Measurements from ENCODE around the gene TTC33. TPM values are rescaled to one million over a fixed set of nuclear protein-coding genes. Genes with fewer than 3 reads are reported as not detected.
A peak's percentile ranks its signal among the peaks of the same experiment; 100 is the strongest.

TTC33 gene
- total RNA-seq, 4 donors from 2014 or later: 6.4 to 67.3 (median 17.4) TPM

DNA sequence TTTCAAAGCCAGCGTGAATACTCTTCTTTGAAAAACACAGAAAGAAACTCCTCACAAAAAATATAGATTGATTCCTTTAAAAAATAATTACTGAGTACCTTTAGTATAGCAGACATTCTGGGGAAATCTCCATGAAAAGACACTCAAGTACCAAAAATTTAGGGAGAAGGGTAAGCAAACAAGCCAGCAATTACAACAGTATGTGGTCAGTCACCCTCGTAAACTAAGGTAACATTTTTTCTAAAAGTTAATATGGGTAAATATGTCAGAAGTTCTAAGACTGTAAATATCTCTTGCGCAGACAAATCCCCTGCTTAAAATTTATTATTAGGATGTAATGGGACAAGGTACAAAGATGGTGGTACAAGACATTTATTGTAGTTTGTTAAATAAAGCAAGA, 178.0 kb downstream of the TTC33 start:
- DNase-seq: no peak
- 89 to 90% methylated on average over 3 of the region's 3 CpGs for whole genome bisulfite sequencing, 2 donors (ENCODE audit: low coverage in 1 of 2)
- Histone ChIP-seq H3K9me3 (no peaks in the 10 kb centered on the region), H3K27me3 (no peaks in the 10 kb centered on the region), H3K4me3 (no peak overlapping the region), H3K27ac (no peak overlapping the region), H3K36me3 (no peaks in the 10 kb centered on the region), H3K4me1 (no peaks in the 10 kb centered on the region)
- TF ChIP-seq POLR2AphosphoS5 (IDR thresholded peaks at IDR 0.05): no peak
- TF ChIP-seq POLR2A (IDR thresholded peaks at IDR 0.05): no peak
- TF ChIP-seq EP300 (IDR thresholded peaks at IDR 0.05; ENCODE audit: low read depth): no peak
- TF ChIP-seq, protein P1, sequence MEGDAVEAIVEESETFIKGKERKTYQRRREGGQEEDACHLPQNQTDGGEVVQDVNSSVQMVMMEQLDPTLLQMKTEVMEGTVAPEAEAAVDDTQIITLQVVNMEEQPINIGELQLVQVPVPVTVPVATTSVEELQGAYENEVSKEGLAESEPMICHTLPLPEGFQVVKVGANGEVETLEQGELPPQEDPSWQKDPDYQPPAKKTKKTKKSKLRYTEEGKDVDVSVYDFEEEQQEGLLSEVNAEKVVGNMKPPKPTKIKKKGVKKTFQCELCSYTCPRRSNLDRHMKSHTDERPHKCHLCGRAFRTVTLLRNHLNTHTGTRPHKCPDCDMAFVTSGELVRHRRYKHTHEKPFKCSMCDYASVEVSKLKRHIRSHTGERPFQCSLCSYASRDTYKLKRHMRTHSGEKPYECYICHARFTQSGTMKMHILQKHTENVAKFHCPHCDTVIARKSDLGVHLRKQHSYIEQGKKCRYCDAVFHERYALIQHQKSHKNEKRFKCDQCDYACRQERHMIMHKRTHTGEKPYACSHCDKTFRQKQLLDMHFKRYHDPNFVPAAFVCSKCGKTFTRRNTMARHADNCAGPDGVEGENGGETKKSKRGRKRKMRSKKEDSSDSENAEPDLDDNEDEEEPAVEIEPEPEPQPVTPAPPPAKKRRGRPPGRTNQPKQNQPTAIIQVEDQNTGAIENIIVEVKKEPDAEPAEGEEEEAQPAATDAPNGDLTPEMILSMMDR (IDR thresholded peaks at IDR 0.05): no peak
- intact Hi-C loops (cut with DNase I; ENCODE audit: low total_unique reads) (no loop called here), in situ Hi-C loops (cut with MboI; ENCODE audit: low pct_ligation_motif_present in 1 of 4, low pct_unique_long_range_greater_than_20kb in 1 of 4, low sequenced_read_pairs in 3 of 4) (no loop called here)

DNA sequence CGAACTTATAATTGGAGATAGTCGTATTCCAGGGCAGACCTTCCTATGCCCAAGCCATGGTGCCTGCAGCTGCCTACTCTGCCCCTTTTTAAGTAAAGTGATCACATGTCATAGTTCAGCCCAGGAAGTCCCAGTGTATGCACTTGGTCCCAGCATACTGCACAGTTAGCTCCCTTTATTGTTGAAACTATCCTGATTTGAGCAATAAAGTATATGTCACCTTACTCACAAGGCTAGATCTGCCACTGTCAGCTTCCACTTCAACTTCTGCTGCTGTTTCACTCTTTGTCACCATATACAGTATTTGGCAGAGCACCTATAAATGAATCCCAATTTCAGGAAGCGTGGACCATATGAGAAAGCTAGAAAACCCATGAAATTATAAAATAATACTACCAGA, 179.8 kb downstream of the TTC33 start:
- Histone ChIP-seq H3K27me3 (no peaks in the 10 kb centered on the region), H3K4me3 (no peak overlapping the region), H3K4me1 (no peaks in the 10 kb centered on the region), H3K36me3 (no peaks in the 10 kb centered on the region), H3K9me3 (no peaks in the 10 kb centered on the region), H3K27ac (no peak overlapping the region)
- WGBS, 2 donors (ENCODE audit: low coverage in 1 of 2): 90 to 93% methylated on average over 3 of the region's 3 CpGs
- intact Hi-C loops (cut with DNase I; ENCODE audit: low total_unique reads): no loop called here
- no peak for DNase-seq
- no peak for TF ChIP-seq EP300 (IDR thresholded peaks at IDR 0.05; ENCODE audit: low read depth)
- TF ChIP-seq POLR2AphosphoS5 (IDR thresholded peaks at IDR 0.05): no peak
- TF ChIP-seq, protein P1 (IDR thresholded peaks at IDR 0.05): no peak
- TF ChIP-seq POLR2A (IDR thresholded peaks at IDR 0.05): no peak
- in situ Hi-C loops (cut with MboI; ENCODE audit: low pct_ligation_motif_present in 1 of 4, low pct_unique_long_range_greater_than_20kb in 1 of 4, low sequenced_read_pairs in 3 of 4): no loop called here

DNA sequence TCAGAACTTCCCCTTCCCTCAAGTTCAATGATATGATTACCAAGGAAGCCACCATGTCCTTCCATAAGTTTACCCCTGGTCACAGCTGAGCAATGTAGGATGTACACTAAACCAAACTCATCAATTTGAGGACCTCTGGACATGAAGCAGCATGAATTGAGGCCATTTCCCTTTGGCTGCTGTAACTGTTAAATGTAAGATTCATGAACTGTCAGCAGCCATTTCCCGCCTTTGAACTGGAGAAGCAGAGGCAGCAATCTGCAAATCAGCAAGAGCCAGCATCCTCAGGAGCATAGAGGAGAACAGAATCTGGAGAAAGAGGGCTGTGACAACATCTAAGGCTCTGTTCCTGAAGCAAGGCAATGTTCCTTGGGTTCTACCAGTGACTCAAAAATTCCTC, 180.3 kb downstream of the TTC33 start:
- Histone ChIP-seq H3K4me3 (no peak overlapping the region), H3K4me1 (no peaks in the 10 kb centered on the region), H3K27ac (no peak overlapping the region), H3K9me3 (no peaks in the 10 kb centered on the region), H3K27me3 (no peaks in the 10 kb centered on the region), H3K36me3 (no peaks in the 10 kb centered on the region)
- in situ Hi-C loops (cut with MboI; ENCODE audit: low pct_ligation_motif_present in 1 of 4, low pct_unique_long_range_greater_than_20kb in 1 of 4, low sequenced_read_pairs in 3 of 4): no loop called here
- intact Hi-C loops (cut with DNase I; ENCODE audit: low total_unique reads): no loop called here
- DNase-seq: no peak
- 67 to 78% methylated on average over 1 of the region's 1 CpG for WGBS, 2 donors (ENCODE audit: low coverage in 1 of 2)
- TF ChIP-seq POLR2AphosphoS5 (IDR thresholded peaks at IDR 0.05) (no peak), POLR2A (IDR thresholded peaks at IDR 0.05) (no peak), EP300 (IDR thresholded peaks at IDR 0.05; ENCODE audit: low read depth) (no peak)
- TF ChIP-seq, protein P1 (IDR thresholded peaks at IDR 0.05): no peak

DNA sequence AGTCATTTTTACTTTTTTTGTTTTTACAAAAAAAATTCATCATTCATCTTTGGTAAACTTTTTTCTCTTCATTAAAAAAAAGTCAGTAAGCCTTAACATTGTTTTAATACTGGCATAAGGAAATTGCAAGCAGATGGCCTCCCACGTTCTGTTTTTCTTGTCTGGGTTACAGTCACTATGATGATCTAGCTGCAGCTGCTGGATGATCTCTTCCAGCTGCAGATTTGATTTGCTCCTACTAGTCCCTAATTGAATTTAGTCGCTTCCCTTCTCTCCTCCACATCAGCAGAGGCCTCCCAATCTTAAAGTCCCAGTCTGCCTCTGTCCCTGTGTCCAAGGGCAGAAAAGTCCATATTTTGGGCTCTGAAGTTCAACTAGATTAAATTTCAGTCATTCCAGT, 182.8 kb downstream of the TTC33 start:
- H3K27ac ChIP-seq: no peak overlapping the region
- TF ChIP-seq POLR2AphosphoS5 (IDR thresholded peaks at IDR 0.05): no peak
- H3K36me3 ChIP-seq: no peaks in the 10 kb centered on the region
- H3K4me3 ChIP-seq: no peak overlapping the region
- H3K27me3 ChIP-seq: no peaks in the 10 kb centered on the region
- H3K9me3 ChIP-seq: no peaks in the 10 kb centered on the region
- H3K4me1 ChIP-seq: no peaks in the 10 kb centered on the region
- intact Hi-C loops (cut with DNase I; ENCODE audit: low total_unique reads): no loop called here
- in situ Hi-C loops (cut with MboI; ENCODE audit: low pct_ligation_motif_present in 1 of 4, low pct_unique_long_range_greater_than_20kb in 1 of 4, low sequenced_read_pairs in 3 of 4): no loop called here
- no peak for DNase-seq
- 76 to 90% methylated on average over 2 of the region's 2 CpGs for WGBS, 2 donors (ENCODE audit: low coverage in 1 of 2)

DNA sequence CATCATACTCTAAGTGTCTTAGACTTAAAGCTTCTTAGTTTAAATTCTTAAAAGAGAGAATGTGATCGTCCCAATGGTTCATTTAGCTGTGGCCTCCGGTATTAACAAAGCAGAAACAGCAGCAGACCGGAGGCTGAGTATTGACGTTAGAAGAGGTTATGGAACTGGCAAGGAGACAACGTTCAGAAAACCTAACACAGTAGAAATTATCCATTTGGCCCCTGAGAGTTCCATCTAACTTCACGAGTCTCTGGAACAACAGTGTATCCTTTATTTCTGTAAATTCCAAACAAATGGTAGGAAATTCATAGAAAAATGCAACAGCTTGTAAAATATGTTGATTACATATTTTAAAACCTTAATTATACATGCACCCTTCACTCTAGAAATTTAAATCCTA, 183.4 kb downstream of the TTC33 start:
- no peak for DNase-seq
- Histone ChIP-seq H3K27me3 (no peaks in the 10 kb centered on the region), H3K36me3 (no peaks in the 10 kb centered on the region), H3K27ac (peak overlapping the region in 1 of 4 donors; percentile 35), H3K9me3 (no peaks in the 10 kb centered on the region), H3K4me1 (no peaks in the 10 kb centered on the region), H3K4me3 (no peak overlapping the region)
- TF ChIP-seq POLR2AphosphoS5 (IDR thresholded peaks at IDR 0.05): no peak
- TF ChIP-seq EP300 (IDR thresholded peaks at IDR 0.05; ENCODE audit: low read depth): no peak
- no peak for TF ChIP-seq POLR2A (IDR thresholded peaks at IDR 0.05)
- TF ChIP-seq, protein P1 (IDR thresholded peaks at IDR 0.05): no peak
- intact Hi-C loops (cut with DNase I; ENCODE audit: low total_unique reads): no loop called here
- in situ Hi-C loops (cut with MboI; ENCODE audit: low pct_ligation_motif_present in 1 of 4, low pct_unique_long_range_greater_than_20kb in 1 of 4, low sequenced_read_pairs in 3 of 4): no loop called here
- WGBS, 2 donors (ENCODE audit: low coverage in 1 of 2): 62 to 85% methylated on average over 6 of the region's 6 CpGs
